ENCODE results near the gene TIMP3.

The TIMP3 gene

DNA sequence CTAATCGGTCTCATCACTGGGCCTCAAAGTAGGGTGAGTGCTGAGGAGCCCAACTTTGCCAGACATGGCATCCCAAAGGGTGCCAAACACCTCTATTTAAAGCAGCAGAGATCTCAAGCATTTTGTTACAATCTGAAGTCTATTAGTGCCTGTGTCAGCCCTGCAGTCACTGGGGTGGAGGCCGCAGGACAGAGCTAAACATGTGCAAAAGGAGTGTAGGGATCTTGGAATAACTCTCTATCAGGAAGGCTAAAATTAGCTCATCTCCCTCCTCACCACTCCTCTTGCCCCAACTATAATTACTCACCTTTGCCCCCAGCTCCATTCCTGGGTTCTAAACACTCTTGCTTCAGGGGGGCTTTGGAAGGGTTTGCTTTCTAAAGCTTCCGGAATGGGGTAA, 87.5 kb downstream of the TIMP3 start:
- DNase-seq, result no peak

DNA sequence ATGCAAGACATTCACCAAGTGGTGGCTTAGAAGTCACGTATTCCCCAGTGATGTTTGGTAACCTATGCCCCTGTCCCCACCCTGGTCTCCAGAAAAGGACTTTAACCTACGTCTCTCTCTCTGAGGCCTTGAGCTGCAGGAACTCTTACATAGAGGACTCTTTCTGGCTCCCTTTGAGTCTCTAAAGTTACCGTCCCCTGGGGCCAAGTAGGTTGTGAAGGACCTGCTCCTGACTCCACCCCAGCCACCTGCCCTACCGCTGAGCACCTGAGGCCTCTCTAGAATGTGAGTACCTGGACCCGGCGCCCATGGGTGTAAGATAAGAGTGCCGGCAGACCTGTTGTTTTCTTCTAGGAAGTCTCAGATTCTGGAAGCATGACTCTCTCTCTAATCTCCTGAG, 95.4 kb downstream of the TIMP3 start:
- no peak for DNase-seq

DNA sequence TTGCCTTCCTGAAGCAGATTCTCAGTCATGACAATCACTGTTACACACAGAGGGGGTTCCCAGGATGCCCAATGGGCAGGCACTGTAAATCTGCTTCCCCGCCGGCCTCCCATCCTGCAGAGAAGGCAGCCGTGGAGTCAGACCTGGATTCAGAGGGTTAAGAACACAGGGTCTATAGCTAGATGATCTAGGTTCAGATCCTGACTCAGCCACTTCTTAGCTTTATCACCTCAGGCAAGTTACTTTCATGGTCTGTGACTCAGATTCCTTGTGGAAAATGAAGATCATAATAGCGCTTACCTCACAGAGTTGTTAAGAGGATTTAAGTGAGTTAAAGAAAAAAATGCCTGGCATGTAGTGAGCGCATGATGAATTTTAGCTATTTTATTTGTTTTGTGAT, 95.9 kb downstream of the TIMP3 start:
- no peak for DNase-seq

DNA sequence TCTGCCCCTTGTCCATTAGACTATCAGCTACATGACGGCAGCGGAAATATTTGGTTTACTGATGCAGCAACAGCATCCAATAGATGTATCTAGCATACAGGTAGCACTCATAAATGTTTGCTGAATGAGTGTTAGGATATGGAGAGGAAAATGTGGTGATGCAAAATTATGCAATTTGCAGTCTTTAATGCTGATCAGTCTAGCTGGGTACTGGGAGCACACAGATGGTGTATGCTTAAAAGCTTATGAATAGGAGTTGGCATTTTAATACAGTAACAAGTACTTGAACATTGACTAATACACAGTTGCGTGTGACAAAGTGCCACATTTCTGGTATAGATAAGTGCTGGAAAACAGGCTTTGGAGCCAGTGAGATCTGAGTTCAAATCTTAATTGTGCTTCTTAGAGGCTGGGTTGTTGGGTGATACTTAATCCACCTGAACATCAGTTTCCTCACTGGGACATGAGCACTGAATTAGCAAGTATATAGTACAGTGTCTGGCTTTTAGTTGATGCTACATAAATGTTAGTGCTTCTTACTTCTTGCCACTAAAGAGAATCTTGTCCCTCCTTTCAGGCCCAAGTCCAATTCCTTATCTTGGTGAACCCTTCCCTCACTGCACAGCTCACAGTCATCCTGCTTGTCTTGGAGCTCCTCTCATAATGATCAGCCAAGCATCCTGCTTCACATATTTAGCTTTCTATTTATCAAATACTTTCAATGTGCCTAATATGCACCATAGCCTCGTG, 99.6 kb downstream of the TIMP3 start:
- no peak for DNase-seq

DNA sequence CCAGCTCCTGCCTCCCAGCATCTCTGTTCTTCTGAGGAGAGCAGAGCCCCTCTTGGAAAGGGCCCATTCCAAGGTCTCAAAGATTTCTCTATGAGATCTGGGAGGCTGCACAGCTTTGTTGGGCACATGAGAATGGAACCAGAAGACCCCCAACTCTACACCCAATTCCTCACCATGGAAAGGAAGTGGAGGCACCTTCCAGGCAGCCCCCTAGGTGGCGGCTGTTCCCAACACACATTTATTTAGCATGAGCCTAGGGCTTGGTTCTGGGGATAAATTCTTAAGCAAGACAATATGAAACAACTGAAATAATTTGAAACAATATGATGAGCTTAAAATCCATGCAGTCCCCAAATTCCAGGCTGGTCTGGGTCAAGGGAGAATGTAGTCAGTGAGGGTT, 100.4 kb downstream of the TIMP3 start:
- DNase-seq, result peak; percentile 2

DNA sequence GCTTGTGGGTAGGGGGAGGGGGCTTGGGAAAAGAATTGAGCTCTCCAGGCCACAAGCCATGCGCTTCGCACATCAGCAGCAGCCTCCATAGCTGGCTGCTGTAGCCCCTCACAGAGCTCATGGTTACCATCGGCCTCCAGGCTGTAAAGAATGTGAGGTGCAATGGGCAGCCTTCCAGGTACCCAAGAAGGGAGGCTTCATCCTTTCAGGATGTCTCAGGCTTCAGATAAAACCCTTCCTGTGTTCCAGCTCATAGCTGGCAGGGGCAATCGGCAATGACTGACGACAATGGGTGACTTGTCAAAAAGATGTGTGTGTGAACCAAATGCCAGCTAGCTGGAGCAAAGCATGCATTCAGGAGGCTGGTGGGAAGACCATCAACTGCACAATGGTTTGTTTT, 102.0 kb downstream of the TIMP3 start:
- DNase-seq, result no peak

DNA sequence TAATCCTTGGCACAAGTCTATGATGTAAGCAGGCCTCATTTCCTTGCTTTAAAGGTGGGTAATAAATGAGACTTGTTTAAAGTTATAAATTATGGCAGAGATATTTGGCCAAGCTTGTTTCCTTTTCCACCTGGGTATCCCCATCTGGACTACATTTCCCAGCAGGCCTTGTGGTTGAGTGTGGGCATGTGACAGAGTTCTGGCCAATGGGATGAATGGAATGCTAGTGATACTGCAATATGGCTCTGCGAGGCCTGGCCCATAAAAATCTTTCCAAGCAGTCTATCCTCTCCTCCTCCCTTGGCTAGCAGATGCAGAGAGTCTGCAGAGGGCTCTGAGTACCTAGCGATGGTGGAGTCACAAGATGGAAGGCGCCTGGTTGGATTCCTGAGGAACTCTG, 102.5 kb downstream of the TIMP3 start:
- peak; percentile 67 for DNase-seq

DNA sequence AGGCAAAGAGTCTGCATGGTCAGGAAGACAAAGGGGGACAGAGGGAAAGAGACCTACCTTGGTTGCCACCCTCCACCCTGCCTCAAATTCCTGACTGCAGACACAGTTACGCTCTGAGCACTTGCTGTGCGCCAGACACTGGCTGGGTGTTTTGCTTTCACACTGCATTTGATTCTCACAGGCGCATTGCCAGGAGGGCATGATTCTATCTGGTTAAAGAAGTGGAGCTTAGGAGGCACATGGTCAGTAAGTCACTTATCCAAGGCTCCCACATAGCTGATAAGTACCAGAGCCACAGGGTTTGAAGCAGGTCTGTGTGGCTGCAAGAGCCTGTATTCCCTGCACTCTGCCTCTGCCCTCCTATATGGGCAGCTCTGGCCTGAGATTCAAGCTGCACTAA, 103.9 kb downstream of the TIMP3 start:
- DNase-seq, result peak; percentile 3

DNA sequence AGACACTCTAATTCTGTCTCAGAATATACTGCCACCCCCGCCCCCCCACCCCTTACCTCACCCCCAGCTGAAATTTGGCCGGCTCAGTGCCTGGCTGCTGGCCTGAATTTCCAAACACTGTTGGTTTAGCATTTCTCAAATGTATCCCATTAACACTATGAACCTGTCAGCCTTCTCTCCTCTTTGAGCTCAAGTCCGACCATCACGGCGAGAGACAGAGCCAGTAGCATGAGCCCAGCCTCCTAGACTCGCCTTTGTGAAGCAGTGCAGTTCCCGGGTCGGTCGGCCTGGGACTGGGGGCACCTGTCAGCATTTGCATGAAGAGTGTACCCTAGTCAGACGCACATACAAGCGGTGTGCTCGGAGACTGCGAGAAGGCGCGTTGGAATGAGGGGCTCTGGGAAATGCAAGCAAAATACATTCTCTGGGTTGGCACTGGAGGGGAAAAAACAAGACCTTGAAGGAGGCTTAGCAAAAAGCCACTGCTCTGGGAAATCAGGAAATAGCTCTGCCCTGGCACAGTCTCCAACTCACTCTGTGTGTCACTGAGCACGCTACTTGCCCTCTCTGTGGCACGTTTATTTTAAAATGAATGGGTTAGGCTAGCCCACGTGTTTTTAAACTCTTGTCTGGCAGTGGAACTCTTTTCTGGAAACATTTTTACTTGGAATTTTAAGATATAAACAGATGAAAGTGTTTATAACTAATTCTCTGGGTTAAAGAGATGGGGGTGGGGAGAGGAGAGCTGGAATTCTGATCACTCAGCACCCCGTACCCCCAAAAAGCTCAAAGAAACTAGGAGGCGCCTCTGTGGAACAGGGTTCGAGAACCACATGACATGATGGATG, 108.3 kb downstream of the TIMP3 start:
- DNase-seq, result no peak

DNA sequence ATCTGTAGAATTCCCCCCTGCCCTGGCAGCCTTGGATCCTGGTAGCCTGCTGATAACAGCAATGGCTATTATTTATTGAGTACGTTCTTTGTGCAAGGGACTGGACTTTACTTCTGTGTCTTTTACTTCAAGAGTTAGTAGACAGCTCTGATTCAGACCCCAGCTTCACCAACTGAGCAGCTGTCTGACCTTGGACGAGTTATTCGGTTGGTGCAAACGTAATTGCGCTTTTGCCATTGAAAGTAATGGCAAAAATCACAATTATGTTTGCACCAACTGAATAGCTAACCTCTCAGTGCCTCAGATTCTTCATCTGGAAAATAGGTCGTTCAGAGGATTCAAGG, 108.9 kb downstream of the TIMP3 start:
- DNase-seq, result no peak

DNA sequence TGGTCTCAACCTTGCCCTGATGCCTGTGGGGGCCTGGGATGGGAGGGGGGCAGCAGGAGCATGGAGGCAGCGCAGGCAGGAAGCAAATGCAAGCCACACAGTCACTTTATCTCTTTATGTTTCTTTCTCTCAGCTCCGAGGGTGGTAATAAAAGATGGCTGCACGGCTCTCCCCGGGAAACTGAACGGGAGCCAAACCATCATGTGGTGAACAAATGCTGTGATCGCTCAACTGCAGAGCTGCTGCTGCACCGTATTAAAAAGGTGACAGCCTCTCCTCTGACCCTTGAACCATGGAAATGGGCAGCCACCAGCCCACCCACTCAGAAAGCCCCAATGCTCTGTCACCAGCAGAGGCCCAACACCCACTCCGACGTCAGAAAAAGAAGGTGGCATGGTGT, 110.0 kb downstream of the TIMP3 start:
- no peak for DNase-seq
